GM19468 (cell line): ENCODE data around the gene MCTP2.

ENCODE experiments used
- ATAC-seq: cut with Tn5 transposase; IDR thresholded peaks from one replicate; pipeline ENCODE4 v1.9.1; 2021; ENCODE audit warnings: mild to moderate bottlenecking, moderate library complexity, moderate number of reproducible peaks; ENCODE audit not compliant: unreplicated experiment; ENCODE audit errors: extremely low read depth

MCTP2 gene

GRCh38 chr15:94259121-94259751 is 27.9 kb downstream of the MCTP2 start:
- ATAC-seq: no peak

DNA sequence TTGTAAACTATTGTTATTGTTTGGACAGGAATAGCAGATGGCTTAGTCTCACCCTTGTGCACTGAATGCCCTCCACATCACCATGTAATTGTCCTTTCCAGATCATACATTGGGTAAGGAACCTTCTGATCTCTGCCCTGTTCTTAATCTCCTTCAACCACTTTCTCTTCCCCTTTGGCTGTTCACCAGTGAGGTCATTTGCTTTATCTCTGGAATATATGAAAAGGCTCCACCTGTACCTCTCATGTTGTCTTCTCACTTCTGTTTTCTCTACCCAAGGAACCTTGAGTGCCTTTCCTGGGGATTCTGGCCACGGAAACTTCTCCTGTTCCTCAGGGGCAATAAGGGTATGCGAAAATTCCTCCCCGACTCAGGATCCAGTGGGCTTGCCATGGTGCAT is 28.5 kb downstream of the MCTP2 start:
- ATAC-seq: no peak

DNA sequence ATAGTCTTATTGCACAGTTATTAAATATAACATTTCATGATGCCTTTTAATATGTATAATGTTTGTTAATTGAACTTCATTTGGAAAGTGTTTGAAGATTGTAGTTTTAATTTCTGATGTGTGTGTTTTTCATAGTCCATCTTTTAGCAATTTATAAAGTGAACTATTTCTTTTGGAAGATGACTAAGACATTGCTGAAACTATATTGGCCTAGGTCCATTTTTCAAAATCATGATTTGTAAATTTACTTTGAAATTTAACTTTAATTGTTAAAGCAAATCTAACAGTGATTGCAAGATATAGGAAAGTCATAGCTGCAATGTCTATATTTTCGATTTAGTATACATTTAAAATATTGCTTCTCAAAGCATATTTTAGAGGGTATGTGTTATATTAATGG is 30.8 kb downstream of the MCTP2 start:
- ATAC-seq: no peak

GRCh38 chr15:94263341-94264273 is 32.2 kb downstream of the MCTP2 start:
- ATAC-seq: peak; percentile 48

DNA sequence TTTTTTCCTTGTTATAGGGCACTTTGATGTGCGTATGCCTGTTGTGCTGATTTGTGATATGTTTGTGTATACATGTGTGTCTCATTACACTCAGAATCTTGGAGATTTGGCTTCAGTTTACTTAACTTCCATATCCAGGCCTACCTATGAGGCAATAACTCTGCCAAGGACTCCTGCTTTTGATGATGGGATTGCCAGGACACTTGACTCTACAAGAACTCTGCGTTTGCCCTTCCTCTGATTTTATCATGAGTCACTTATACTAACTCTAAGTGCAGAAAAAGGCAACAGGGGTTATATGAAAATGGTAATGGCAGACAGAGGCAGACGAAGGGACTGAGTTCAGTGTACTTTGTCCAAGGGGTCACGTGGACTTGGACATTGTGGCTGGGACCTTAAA is 33.6 kb downstream of the MCTP2 start:
- no peak for ATAC-seq

- no peak for ATAC-seq
Observed at GRCh38 chr15:94265982-94266381, 34.6 kb downstream of the MCTP2 start.

DNA sequence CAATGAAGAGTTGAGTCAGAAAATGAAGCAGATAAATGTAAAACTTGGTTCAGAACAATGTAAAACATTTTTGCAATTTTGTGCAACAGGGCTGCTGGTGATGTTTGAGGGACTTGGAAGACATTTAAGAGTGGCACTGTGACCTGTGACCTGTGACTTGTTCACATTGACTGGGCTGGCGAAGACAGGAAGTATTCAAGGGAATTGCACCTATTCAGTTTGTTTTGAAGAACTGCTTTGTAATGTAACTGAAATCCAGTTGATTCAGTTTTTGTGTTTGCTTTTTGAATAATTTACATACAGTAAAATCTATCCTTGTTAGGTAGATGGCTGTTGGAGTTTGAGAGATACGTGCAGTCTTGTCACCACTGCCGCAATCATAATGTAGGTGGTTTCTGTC is 35.4 kb downstream of the MCTP2 start:
- ATAC-seq: no peak

DNA sequence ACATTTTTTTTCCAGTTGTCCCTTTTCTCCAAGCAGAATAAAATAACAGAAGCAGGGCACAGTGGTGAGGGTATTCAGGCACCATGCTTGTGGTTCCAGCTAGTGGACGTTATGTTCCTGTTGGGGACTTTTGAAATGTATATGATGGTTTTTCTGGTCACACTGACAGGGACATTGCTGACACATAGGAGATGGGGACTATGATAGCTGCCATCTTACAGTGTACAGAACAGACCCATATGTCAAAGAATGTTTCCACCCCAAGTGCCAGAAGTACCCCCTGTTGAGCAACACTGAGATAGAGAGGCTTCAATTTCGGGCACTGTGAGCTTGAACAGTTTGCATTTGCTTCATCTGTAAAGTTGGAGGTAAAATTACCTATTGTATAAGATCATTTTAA is 38.6 kb downstream of the MCTP2 start:
- ATAC-seq: no peak

DNA sequence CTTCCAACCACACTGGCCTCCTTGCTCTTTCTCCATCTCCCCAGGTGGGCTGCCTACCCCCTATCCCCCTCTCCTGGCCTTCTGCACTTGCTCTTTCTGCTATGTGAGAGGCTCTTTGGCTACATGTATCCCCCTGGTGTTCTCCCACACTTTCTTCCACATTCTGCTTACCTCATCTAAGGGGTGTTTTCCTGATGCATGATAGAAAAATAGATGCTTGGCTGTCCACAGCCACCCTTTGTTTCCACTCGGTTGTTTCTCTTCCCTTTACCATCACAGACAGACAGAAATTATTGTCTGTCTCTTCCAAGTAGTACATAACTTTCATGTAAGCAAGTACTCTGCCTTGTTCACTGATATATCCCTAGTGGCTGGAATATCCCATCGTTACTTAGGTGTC is 39.2 kb downstream of the MCTP2 start:
- ATAC-seq: no peak

DNA sequence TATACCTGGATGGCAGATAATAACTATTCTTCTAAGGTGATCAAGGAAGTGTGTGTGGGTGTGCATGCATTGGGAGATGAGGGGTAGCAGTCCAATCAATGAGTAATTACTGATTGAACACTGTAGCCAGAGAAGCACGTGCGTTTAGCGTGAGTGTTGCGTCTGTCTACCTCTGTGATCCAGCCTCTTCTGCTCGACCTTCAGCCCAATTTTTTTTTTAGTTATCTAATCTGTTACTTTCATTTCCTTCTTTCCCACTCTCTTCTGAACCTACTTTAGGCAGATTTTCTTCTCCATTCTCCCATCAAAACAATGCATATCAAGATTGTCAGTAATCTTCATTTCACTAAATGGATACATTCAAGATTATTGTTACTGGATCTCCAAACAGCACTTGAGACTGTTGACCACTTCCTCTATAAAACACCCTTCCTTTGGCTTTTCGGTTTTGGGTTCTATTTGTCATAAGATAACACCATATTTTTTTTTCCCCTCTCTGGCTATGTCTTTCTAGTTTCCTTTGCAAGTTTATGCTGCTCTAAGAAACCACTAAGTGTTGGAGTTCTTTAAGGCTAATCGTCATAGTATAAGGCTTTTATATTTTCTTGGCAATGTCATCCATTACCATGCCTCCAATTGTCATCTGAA is 41.0 kb downstream of the MCTP2 start:
- ATAC-seq: peak; percentile 43

DNA sequence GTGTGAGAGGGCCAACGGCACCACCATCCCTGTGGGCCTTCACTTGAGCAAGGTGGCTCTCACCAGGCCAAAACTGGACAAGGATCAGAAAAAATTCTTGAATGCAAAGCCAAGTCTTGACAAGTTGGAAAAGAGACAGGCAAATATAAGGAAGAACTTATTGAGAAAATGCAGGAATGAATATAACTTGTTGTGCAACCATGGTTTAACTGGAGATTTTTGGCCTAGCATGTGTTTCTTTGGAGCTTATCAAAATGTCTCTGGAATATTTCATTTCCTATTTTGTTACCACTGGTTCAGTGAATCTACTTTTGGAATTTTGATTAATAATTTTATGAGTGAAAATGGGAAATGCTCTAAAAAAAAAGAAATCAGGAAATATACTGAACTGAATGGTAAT is 42.5 kb downstream of the MCTP2 start:
- ATAC-seq: no peak

DNA sequence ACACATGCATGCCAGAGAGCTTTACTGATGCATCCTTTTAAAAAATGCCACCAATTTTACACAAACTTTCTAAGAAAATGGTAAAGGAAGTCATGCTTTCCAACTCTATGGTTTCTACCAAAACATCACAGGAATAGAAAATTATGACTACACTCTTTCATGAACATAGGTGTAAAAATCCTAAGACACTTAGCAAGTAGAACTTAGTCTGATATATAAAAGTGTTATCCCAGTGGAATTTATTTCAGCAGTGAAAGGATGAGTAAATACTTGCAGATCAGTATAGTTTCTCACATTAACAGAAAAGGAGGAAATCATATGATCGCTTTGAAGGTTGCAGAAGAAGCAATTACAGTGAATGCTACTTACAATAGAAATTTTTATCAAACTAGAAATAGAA is 43.4 kb downstream of the MCTP2 start:
- no peak for ATAC-seq

DNA sequence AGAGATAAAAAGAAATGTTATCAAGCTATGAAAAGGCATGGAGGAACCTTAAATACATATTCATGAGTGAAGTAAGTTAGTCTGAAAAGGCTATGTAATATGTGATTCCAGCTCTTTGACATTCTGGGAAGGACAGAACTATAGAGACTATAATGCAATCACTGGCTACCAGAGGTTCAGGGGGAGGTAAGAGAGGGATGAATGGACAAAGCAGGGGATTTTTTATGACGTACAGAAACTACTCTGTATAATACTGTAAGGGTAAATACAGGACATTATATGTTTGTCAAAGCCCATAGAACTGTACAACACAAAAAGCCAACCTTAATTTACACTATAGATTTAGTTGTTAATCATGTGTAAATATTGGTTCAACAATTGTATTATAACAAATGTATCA is 46.1 kb downstream of the MCTP2 start:
- no peak for ATAC-seq

DNA sequence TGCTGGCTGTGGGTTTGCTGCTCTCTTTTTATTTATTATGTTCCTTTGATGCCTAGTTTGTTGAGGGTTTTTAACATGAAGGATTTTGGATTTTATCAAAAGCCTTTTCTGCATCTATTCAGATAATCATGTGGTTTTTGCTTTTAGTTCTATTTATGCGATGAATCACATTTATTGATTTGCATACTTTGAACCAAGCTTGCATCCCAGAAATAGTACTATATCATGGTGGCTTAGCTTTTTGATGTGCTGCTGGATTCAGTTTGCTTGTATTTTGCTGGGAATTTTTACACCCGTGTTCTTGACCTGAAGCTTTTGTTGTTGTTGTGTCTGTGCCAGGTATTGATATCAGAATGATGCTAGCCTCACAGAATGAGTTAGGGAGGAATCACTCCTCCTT is 48.4 kb downstream of the MCTP2 start:
- ATAC-seq: no peak

DNA sequence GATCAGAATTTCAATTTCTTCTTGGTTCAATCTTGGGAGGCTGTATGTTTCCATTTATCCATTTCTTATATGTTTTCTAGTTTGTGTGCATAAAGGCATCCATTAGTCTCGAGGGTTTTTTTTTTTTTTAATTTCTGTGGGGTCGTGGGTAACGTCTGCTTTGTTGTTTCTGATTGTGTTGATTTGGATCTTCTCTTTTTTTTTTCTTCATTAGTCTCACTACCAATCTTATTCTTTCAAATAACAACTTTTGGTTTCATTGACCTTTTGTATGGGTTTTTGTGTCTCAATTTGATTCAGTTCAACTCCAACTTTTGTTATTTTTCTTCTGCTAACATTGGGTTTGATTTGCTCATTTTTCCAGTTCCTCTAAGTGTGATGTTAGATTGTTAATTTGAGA is 48.9 kb downstream of the MCTP2 start:
- ATAC-seq: no peak

- no peak for ATAC-seq
Observed at GRCh38 chr15:94282269-94283250, 51.2 kb downstream of the MCTP2 start.

GRCh38 chr15:94286583-94286982 is 55.2 kb downstream of the MCTP2 start:
- no peak for ATAC-seq

GRCh38 chr15:94287794-94288246 is 56.5 kb downstream of the MCTP2 start:
- peak; percentile 98 for ATAC-seq

DNA sequence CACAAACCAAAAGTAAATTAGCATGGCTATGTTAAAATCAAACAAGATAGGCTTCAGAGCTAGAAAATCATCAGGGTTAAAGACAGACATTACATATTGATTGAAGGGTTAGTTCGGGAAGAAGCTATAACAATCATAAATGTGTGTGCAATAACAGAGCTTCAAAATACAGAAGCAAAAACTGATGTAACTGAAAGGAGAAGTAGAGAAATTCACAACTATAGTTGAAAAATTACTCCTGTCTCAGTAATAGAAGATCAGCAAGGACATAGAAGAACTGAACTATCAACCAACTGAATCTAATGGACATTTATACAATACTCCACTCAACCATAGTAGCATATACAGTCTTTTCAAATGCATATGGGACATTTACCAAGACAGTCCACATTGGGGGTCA is 59.4 kb downstream of the MCTP2 start:
- ATAC-seq: no peak
